Anterior cingulate cortex (tissue), 58 donors: ENCODE results near the gene TRAPPC3L.
A peak's percentile ranks its signal among the peaks of the same experiment; 100 is the strongest.

ENCODE experiments used
- DNase-seq, 58 donors: peaks; one replicate each; lab custom pipeline; 2025; lab: John Stamatoyannopoulos, UW

Gene TRAPPC3L

GRCh38 chr6:116471531-116471930 lies 74.0 kb downstream of the TRAPPC3L start:
- no peak for DNase-seq

GRCh38 chr6:116468293-116468692 lies 77.2 kb downstream of the TRAPPC3L start:
- no peak for DNase-seq

GRCh38 chr6:116467514-116467913 lies 78.0 kb downstream of the TRAPPC3L start:
- DNase-seq, result no peak

- DNase-seq, result no peak
Measured at GRCh38 chr6:116467096-116467495, 78.4 kb downstream of the TRAPPC3L start.

GRCh38 chr6:116465246-116465645 lies 80.2 kb downstream of the TRAPPC3L start:
- DNase-seq, result no peak

- no peak for DNase-seq
Measured at GRCh38 chr6:116463301-116463700, 82.2 kb downstream of the TRAPPC3L start.

GRCh38 chr6:116461932-116462885 lies 83.3 kb downstream of the TRAPPC3L start:
- DNase-seq, result peak in 26 of 58 donors; percentile 2 to 63 (median 18)

GRCh38 chr6:116461331-116461931 lies 84.1 kb downstream of the TRAPPC3L start, which contains the start of gene CALHM6:
Gene CALHM6, plus strand, starts transcription at chr6:116461375. Its CDS starts 555 bp downstream, at chr6:116461930.
- DNase-seq, result no peak

- no peak for DNase-seq
Measured at GRCh38 chr6:116459927-116460326, 85.6 kb downstream of the TRAPPC3L start.

GRCh38 chr6:116458264-116458663 lies 87.2 kb downstream of the TRAPPC3L start:
- DNase-seq, result no peak

GRCh38 chr6:116456927-116457326 lies 88.6 kb downstream of the TRAPPC3L start:
- DNase-seq, result no peak

GRCh38 chr6:116456106-116456505 lies 89.4 kb downstream of the TRAPPC3L start:
- no peak for DNase-seq

- DNase-seq, result no peak
Measured at GRCh38 chr6:116452531-116452930, 93.0 kb downstream of the TRAPPC3L start.

- no peak for DNase-seq
Measured at GRCh38 chr6:116451916-116452315, 93.6 kb downstream of the TRAPPC3L start.

GRCh38 chr6:116450769-116451740 lies 94.4 kb downstream of the TRAPPC3L start:
- no peak for DNase-seq

GRCh38 chr6:116450185-116450710 lies 95.2 kb downstream of the TRAPPC3L start:
- DNase-seq, result no peak

- no peak for DNase-seq
Measured at GRCh38 chr6:116449565-116449964, 95.9 kb downstream of the TRAPPC3L start.

GRCh38 chr6:116447496-116448011 lies 97.9 kb downstream of the TRAPPC3L start:
- DNase-seq, result no peak

GRCh38 chr6:116447052-116447451 lies 98.4 kb downstream of the TRAPPC3L start:
- no peak for DNase-seq

GRCh38 chr6:116446399-116446798 lies 99.1 kb downstream of the TRAPPC3L start:
- DNase-seq, result no peak
